HUES64 (cell line): ENCODE measurements around the gene STX18.
A peak's percentile ranks its signal among the peaks of the same experiment; 100 is the strongest.
"Not testable (repeated sequence)": the region's sequence is repeated elsewhere in the genome, so short reads cannot be mapped to it uniquely, and the experiment has no call there.

Source experiments
- H3K27ac ChIP-seq: 2 replicates; pipeline ENCODE4 v1.7.0; 2013; ENCODE audit warnings: low read depth, low read length, inconsistent platforms
- H3K27me3 ChIP-seq: 2 replicates; pipeline ENCODE4 v1.6.1; 2013; ENCODE audit warnings: mild to moderate bottlenecking, low read length; ENCODE audit not compliant: insufficient read depth
- H3K36me3 ChIP-seq: 2 replicates; pipeline ENCODE4 v1.6.1; 2013; ENCODE audit warnings: mild to moderate bottlenecking, low read length; ENCODE audit not compliant: insufficient read depth
- H3K4me1 ChIP-seq: 2 replicates; pipeline ENCODE4 v1.6.1; 2013; ENCODE audit warnings: mild to moderate bottlenecking, low read length, moderate library complexity; ENCODE audit not compliant: insufficient read depth
- H3K4me3 ChIP-seq: 2 replicates; pipeline ENCODE4 v1.5.1; 2013; ENCODE audit warnings: mild to moderate bottlenecking, low read length, moderate library complexity
- H3K9ac ChIP-seq: 2 replicates; pipeline ENCODE4 v1.6.1; 2013; ENCODE audit warnings: mild to moderate bottlenecking, low read depth, low read length
- H3K9me3 ChIP-seq: 2 replicates; pipeline ENCODE4 v1.6.1; 2013; ENCODE audit warnings: low read depth, low read length; ENCODE audit not compliant: insufficient read depth
- WGBS: fragments of 150-250, 120-280 bp; methylation state at CpG from one replicate; pipeline ENCODE4 v1.1.7; 2013; ENCODE audit warnings: missing lambda C conversion rate; 5-methylcytosine and 5-hydroxymethylcytosine counted together

STX18 gene

GRCh38 chr4:4574792-4575191 lies 32.9 kb upstream of the STX18 start:
- Histone ChIP-seq H3K4me1 (peaks cover 4% of the 10 kb centered on the region; the same call in 1 of the 2 replicates), H3K4me3 (peak overlapping the region; percentile 61), H3K9me3 (no peaks in the 10 kb centered on the region), H3K36me3 (no peaks in the 10 kb centered on the region), H3K27me3 (peaks cover 31% of the 10 kb centered on the region), H3K27ac (no peak overlapping the region; the same call in 1 of the 2 replicates), H3K9ac (peak overlapping the region; percentile 60)
- 15% methylated on average over 8 of the region's 8 CpGs for WGBS

- Histone ChIP-seq H3K9me3 (no peaks in the 10 kb centered on the region), H3K27me3 (peaks cover 31% of the 10 kb centered on the region), H3K4me1 (peaks cover 4% of the 10 kb centered on the region; the same call in 1 of the 2 replicates), H3K4me3 (no peak overlapping the region), H3K36me3 (no peaks in the 10 kb centered on the region), H3K9ac (no peak overlapping the region), H3K27ac (no peak overlapping the region)
- WGBS: 91% methylated on average over 4 of the region's 5 CpGs
Measured at GRCh38 chr4:4574052-4574451, 32.2 kb upstream of the STX18 start.

- Histone ChIP-seq H3K4me1 (no peaks in the 10 kb centered on the region), H3K27ac (no peak overlapping the region), H3K9ac (no peak overlapping the region), H3K27me3 (peaks cover 31% of the 10 kb centered on the region), H3K9me3 (no peaks in the 10 kb centered on the region), H3K4me3 (no peak overlapping the region), H3K36me3 (no peaks in the 10 kb centered on the region)
- 92% methylated on average over 2 of the region's 2 CpGs for WGBS
Measured at GRCh38 chr4:4572821-4573220, 31.0 kb upstream of the STX18 start.

- H3K9ac ChIP-seq: not testable (repeated sequence)
- 97% methylated on average over 4 of the region's 4 CpGs for WGBS
Measured at GRCh38 chr4:4569861-4570260, 28.0 kb upstream of the STX18 start.

GRCh38 chr4:4568806-4569427 lies 27.1 kb upstream of the STX18 start:
- WGBS: 90% methylated on average over 3 of the region's 3 CpGs
- peaks cover 8% of the 10 kb centered on the region; the same call in 1 of the 2 replicates for H3K36me3 ChIP-seq

More at GRCh38 chr4:4569861-4570260, 28.0 kb upstream of the STX18 start:
- H3K27ac ChIP-seq, H3K9me3 ChIP-seq, H3K4me3 ChIP-seq, H3K4me1 ChIP-seq, H3K36me3 ChIP-seq: not testable (repeated sequence)
- peaks cover 16% of the 10 kb centered on the region for H3K27me3 ChIP-seq

GRCh38 chr4:4566359-4566758 lies 24.5 kb upstream of the STX18 start:
- not testable (repeated sequence) for H3K9ac ChIP-seq, H3K27ac ChIP-seq, H3K9me3 ChIP-seq, H3K27me3 ChIP-seq, H3K4me1 ChIP-seq, H3K4me3 ChIP-seq
- H3K36me3 ChIP-seq: peaks cover 10% of the 10 kb centered on the region

More at GRCh38 chr4:4568806-4569427, 27.1 kb upstream of the STX18 start:
- Histone ChIP-seq H3K4me1 (no peaks in the 10 kb centered on the region), H3K27me3 (peaks cover 7% of the 10 kb centered on the region; the same call in 1 of the 2 replicates), H3K4me3 (no peak overlapping the region), H3K27ac (no peak overlapping the region), H3K9me3 (no peaks in the 10 kb centered on the region), H3K9ac (no peak overlapping the region)

- Histone ChIP-seq H3K36me3 (peaks cover 15% of the 10 kb centered on the region), H3K27ac (no peak overlapping the region), H3K9me3 (no peaks in the 10 kb centered on the region), H3K27me3 (no peaks in the 10 kb centered on the region), H3K4me1 (no peaks in the 10 kb centered on the region), H3K9ac (no peak overlapping the region), H3K4me3 (no peak overlapping the region)
- over 99% methylated on average over 3 of the region's 3 CpGs for WGBS
Measured at GRCh38 chr4:4564522-4564921, 22.7 kb upstream of the STX18 start.

- no peaks in the 10 kb centered on the region for H3K9me3 ChIP-seq
- peaks cover 6% of the 10 kb centered on the region; the same call in 1 of the 2 replicates for H3K4me1 ChIP-seq
- H3K27me3 ChIP-seq: no peaks in the 10 kb centered on the region
- no peak overlapping the region for H3K4me3 ChIP-seq
- peaks cover 24% of the 10 kb centered on the region for H3K36me3 ChIP-seq
- WGBS: 91% methylated on average over 3 of the region's 5 CpGs
- no peak overlapping the region for H3K9ac ChIP-seq
- H3K27ac ChIP-seq: no peak overlapping the region
Measured at GRCh38 chr4:4560642-4561041, 18.8 kb upstream of the STX18 start.

- peaks cover 8% of the 10 kb centered on the region; the same call in 1 of the 2 replicates for H3K4me1 ChIP-seq
- no peaks in the 10 kb centered on the region for H3K27me3 ChIP-seq
- no peaks in the 10 kb centered on the region for H3K9me3 ChIP-seq
- WGBS: 100% methylated on average over 1 of the region's 3 CpGs
- peaks cover 22% of the 10 kb centered on the region for H3K36me3 ChIP-seq
- no peak overlapping the region for H3K9ac ChIP-seq
- H3K4me3 ChIP-seq: no peak overlapping the region
- no peak overlapping the region for H3K27ac ChIP-seq
Measured at GRCh38 chr4:4560136-4560535, 18.3 kb upstream of the STX18 start.

- peaks cover 8% of the 10 kb centered on the region; the same call in 1 of the 2 replicates for H3K4me1 ChIP-seq
- H3K27me3 ChIP-seq: no peaks in the 10 kb centered on the region
- peaks cover 18% of the 10 kb centered on the region for H3K36me3 ChIP-seq
- H3K4me3 ChIP-seq: no peak overlapping the region
- no peaks in the 10 kb centered on the region for H3K9me3 ChIP-seq
- no peak overlapping the region for H3K27ac ChIP-seq
- no peak overlapping the region for H3K9ac ChIP-seq
- WGBS: 90% methylated on average over 6 of the region's 6 CpGs
Measured at GRCh38 chr4:4559596-4559995, 17.7 kb upstream of the STX18 start.

GRCh38 chr4:4558881-4559280 lies 17.0 kb upstream of the STX18 start:
- Histone ChIP-seq H3K27me3 (no peaks in the 10 kb centered on the region), H3K4me3 (no peak overlapping the region), H3K9ac (no peak overlapping the region), H3K4me1 (peaks cover 8% of the 10 kb centered on the region; the same call in 1 of the 2 replicates), H3K27ac (no peak overlapping the region), H3K36me3 (peaks cover 23% of the 10 kb centered on the region; the same call in 1 of the 2 replicates), H3K9me3 (no peaks in the 10 kb centered on the region)
- 75% methylated on average over 4 of the region's 4 CpGs for WGBS
